Thyroid gland (tissue), 4 donors: ENCODE data around the gene PLXNB3. TPM values are rescaled to one million over a fixed set of nuclear protein-coding genes. Genes with fewer than 3 reads are reported as not detected.
"Not testable (repeated sequence)": the region's sequence is repeated elsewhere in the genome, so short reads cannot be mapped to it uniquely, and the experiment has no call there.

ENCODE experiments used
- DNase-seq, 2 donors: peaks; one replicate each; pipeline ENCODE4 v3.0.0-alpha.2; 2019
- H3K27ac ChIP-seq, 3 donors: fragments of 200-600 bp; sonication (generic); 1 replicate in 2 of 3; 2 replicates in 1 of 3; pipeline ENCODE4 v1.5.1; 2016 to 2019; ENCODE audit warnings: mild to moderate bottlenecking in 1 of 3, moderate library complexity in 1 of 3
- H3K27me3 ChIP-seq: fragments of 200-600 bp; sonication (generic); one replicate; pipeline ENCODE4 v1.5.1; 2019
- H3K36me3 ChIP-seq, 2 donors: fragments of 200-600 bp; sonication (generic); one replicate each; pipeline ENCODE4 v1.5.1; 2016 to 2019
- H3K4me1 ChIP-seq, 2 donors: fragments of 200-600 bp; sonication (generic); one replicate each; pipeline ENCODE4 v1.5.1; 2017 to 2019
- H3K4me3 ChIP-seq, 3 donors: fragments of 200-600 bp; sonication (generic); replicated peaks in 1 of 3; 1 replicate in 2 of 3; 2 replicates in 1 of 3; pipeline ENCODE4 v1.5.1; 2016; ENCODE audit warnings: mild to moderate bottlenecking in 1 of 3
- H3K9me3 ChIP-seq: fragments of 200-600 bp; sonication (generic); one replicate; pipeline ENCODE4 v1.5.1; 2017
- CTCF ChIP-seq, 6 experiments: fragments of 200-600 bp in 3 of 6; fragments of 450-650 bp in 3 of 6; sonication (generic) in 3 of 6; IDR thresholded peaks; one replicate each; pipeline ENCODE4 v1.5.1; 2016 to 2019; ENCODE audit warnings: antibody characterized with exemption in 6 of 6, mild to moderate bottlenecking in 2 of 6, inconsistent platforms in 1 of 6, moderate library complexity in 1 of 6
- POLR2A ChIP-seq, 2 donors: fragments of 450-650 bp; IDR thresholded peaks; one replicate each; pipeline ENCODE4 v1.6.1; 2017; ENCODE audit warnings: antibody characterized with exemption in 2 of 2, mild to moderate bottlenecking in 2 of 2, moderate library complexity in 1 of 2
- WGBS, 2 donors: methylation state at CpG; one replicate each; pipeline ENCODE4 v1.1.5; 2017; 5-methylcytosine and 5-hydroxymethylcytosine counted together
- intact Hi-C: fragments of 100-400 bp; cut with DNase I; formaldehyde crosslinking; loops from one replicate; pipeline ENCODE4 v1.15.1; 2023
- total RNA-seq, 4 donors: library from RNA; depleted of rRNA; stranded (reverse); fragments of >200 nt; gene quantifications; one replicate each; pipeline ENCODE4 v1.2.3, GENCODE V29; 2016

The PLXNB3 gene
- total RNA-seq, 4 donors from 2014 or later = 0.67 to 2.0 (median 1.1) TPM

- Histone ChIP-seq H3K36me3 (no peaks in the 10 kb centered on the region), H3K27ac (no peak overlapping the region), H3K4me1 (no peaks in the 10 kb centered on the region), H3K9me3 (no peaks in the 10 kb centered on the region), H3K4me3 (no peak overlapping the region), H3K27me3 (no peaks in the 10 kb centered on the region)
- no peak for DNase-seq
- intact Hi-C loops = no loop called here
- WGBS, 2 donors = 93 to 98% methylated on average over 5 of the region's 5 CpGs
- TF ChIP-seq POLR2A (IDR thresholded peaks at IDR 0.05) = no peak
- TF ChIP-seq CTCF (IDR thresholded peaks at IDR 0.05) = no peak
Observed at GRCh38 chrX:153813161-153813560, 49.1 kb downstream of the PLXNB3 start.

DNA sequence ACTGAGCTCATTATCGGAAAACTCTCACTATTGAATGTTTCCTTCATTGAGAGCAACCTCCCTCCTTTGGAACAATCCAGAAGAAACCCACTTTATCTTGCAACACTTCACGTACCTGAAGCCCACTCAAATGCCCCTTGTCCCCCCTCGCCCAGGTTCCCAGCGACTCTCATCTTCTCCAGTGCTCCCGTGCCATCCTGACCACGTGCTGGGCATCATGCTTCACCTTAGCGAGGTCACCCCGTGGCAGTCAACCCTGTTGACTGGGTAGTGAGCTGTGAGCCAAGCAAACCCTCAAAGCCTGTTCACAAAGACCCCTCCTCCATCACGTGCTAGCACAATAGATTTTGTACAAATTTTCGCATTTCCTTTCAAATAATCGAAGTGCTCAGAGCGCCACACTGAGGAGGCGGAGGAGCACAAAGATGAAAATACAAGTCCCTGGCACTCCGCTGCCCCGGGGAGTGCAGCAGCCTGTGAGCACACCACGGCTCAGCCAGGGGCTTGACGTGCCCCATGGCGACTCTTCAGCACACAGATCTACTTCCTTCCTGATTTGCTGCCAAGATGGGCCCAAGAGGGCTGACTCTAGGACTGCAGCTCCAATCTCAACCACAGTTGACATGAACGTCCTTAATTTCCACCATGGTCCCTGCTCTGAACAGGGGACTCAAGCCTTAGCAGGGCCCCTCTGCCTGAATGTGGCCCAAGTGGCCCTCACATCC, 50.7 kb downstream of the PLXNB3 start:
- Histone ChIP-seq H3K27ac (no peak overlapping the region), H3K27me3 (no peaks in the 10 kb centered on the region), H3K9me3 (no peaks in the 10 kb centered on the region), H3K4me3 (no peak overlapping the region), H3K36me3 (no peaks in the 10 kb centered on the region), H3K4me1 (no peaks in the 10 kb centered on the region)
- intact Hi-C loops = no loop called here
- TF ChIP-seq POLR2A (IDR thresholded peaks at IDR 0.05) = no peak
- TF ChIP-seq CTCF (IDR thresholded peaks at IDR 0.05) = no peak
- no peak for DNase-seq
- 56 to 61% methylated on average over 9 to 19 of the region's 19 CpGs for WGBS, 2 donors

DNA sequence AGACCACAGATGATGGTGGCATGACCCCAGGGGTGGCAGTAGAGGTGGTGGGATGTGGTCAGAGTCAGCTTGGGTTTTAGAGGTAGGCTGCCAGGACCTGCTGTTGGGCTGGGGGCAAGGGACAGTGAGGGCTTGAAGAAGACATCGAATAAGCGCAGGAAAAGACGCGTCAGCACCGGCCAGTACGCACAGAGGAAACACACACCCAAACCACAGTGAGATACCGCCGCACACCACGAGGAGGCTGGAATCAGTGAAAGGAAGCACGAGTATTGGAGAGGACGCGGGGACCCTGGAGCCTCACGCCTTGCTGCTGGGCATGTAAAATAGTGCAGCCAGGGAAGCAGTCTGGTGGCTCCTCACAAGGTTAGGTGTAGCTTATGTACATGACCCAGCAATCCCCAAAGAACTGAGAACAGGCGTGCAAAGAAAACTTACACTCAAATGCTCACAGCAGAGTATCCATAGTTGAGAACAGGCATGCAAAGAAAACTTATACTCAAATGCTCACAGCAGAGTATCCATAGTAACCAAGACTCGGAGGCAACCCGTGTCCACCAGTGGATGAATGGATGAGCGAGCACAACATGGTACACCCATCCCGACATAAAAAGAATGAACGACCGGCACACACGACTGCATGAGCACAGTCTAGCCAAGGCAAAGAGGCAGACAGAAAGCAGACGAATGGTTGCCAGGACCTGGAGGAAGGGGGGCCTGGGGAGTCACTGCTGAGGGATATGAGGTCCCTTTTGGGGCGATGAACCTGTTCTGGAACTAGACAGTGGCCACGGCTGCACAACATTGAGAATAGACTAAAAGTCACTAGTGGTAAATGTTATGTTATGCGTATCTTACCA, 53.0 kb downstream of the PLXNB3 start:
- TF ChIP-seq CTCF (IDR thresholded peaks at IDR 0.05) (no peak), POLR2A (IDR thresholded peaks at IDR 0.05) (no peak)
- DNase-seq = no peak
- WGBS, 2 donors = 43 to 49% methylated on average over 20 to 25 of the region's 25 CpGs
- Histone ChIP-seq H3K9me3 (no peaks in the 10 kb centered on the region), H3K36me3 (no peaks in the 10 kb centered on the region), H3K27ac (no peak overlapping the region), H3K4me1 (no peaks in the 10 kb centered on the region), H3K4me3 (no peak overlapping the region), H3K27me3 (no peaks in the 10 kb centered on the region)
- intact Hi-C loops = no loop called here

DNA sequence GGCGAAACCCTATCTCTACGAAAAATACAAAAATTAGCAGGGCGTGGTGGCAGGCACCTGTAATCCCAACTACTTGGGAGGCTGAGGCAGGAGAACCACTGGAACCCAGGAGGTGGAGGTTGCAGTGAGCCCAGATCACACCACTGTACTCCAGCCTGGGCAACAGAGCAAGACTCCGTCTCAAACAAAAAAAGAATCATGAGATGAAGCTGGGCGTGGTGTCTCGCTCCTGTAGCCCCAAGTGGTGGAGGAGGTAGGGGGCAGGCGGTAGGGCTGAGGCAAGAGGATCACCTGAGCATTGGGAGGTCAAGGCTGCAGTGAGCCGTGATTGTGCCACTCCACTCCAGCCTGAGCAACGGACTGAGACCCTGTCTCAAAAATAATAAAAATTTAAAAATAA, 54.0 kb downstream of the PLXNB3 start:
- 91 to 92% methylated on average over 6 to 9 of the region's 9 CpGs for WGBS, 2 donors
- not testable (repeated sequence) for DNase-seq

GRCh38 chrX:153818571-153819383, 54.7 kb downstream of the PLXNB3 start:
- intact Hi-C loops = no loop called here
- 30 to 37% methylated on average over 8 to 10 of the region's 67 CpGs for WGBS, 2 donors
- Histone ChIP-seq H3K36me3 (no peaks in the 10 kb centered on the region), H3K9me3 (no peaks in the 10 kb centered on the region), H3K27ac (no peak overlapping the region), H3K4me1 (no peaks in the 10 kb centered on the region), H3K4me3 (peak overlapping the region in 1 of 3 donors; percentile 14), H3K27me3 (no peaks in the 10 kb centered on the region)
- TF ChIP-seq CTCF (IDR thresholded peaks at IDR 0.05) = no peak
- TF ChIP-seq POLR2A (IDR thresholded peaks at IDR 0.05) = no peak
- DNase-seq = peak; percentile 15 to 20

More for the DNA sequence above, 54.0 kb downstream of the PLXNB3 start:
- H3K4me1 ChIP-seq, H3K36me3 ChIP-seq, H3K4me3 ChIP-seq, H3K27me3 ChIP-seq, H3K9me3 ChIP-seq, H3K27ac ChIP-seq, intact Hi-C loops: not testable (repeated sequence)
